ENCODE results near the gene DCLK1.
A peak's percentile ranks its signal among the peaks of the same experiment; 100 is the strongest.

The DCLK1 gene

GRCh38 chr13:35994131-35994966 lies 136.8 kb downstream of the DCLK1 start:
- in situ Hi-C loops (cut with HindIII; ENCODE audit: low sequenced_read_pairs) = no loop called here
- DNase-seq (ENCODE audit: low read depth) = peak; percentile 93

GRCh38 chr13:35993686-35994085 lies 137.5 kb downstream of the DCLK1 start:
- in situ Hi-C loops (cut with HindIII; ENCODE audit: low sequenced_read_pairs) = no loop called here
- H3K4me3 ChIP-seq (ENCODE audit: low read depth, low read length) = no peak overlapping the region
- DNase-seq (ENCODE audit: low read depth) = no peak
- no peak for TF ChIP-seq CTCF (IDR thresholded peaks at IDR 0.05; ENCODE audit: low read depth, low read length, missing control alignments)

More at GRCh38 chr13:35994131-35994966, 136.8 kb downstream of the DCLK1 start:
- no peak overlapping the region for H3K4me3 ChIP-seq (ENCODE audit: low read depth, low read length)
- TF ChIP-seq CTCF (IDR thresholded peaks at IDR 0.05; ENCODE audit: low read depth, low read length, missing control alignments) = no peak

GRCh38 chr13:35992964-35993363 lies 138.2 kb downstream of the DCLK1 start:
- in situ Hi-C loops (cut with HindIII; ENCODE audit: low sequenced_read_pairs) = no loop called here
- TF ChIP-seq CTCF (IDR thresholded peaks at IDR 0.05; ENCODE audit: low read depth, low read length, missing control alignments) = no peak

GRCh38 chr13:35990196-35990595 lies 141.0 kb downstream of the DCLK1 start:
- peak; percentile 10 for TF ChIP-seq CTCF (IDR thresholded peaks at IDR 0.05; ENCODE audit: low read depth, low read length, missing control alignments)
- in situ Hi-C loops (cut with HindIII; ENCODE audit: low sequenced_read_pairs) = no loop called here
- DNase-seq (ENCODE audit: low read depth) = no peak
- H3K4me3 ChIP-seq (ENCODE audit: low read depth, low read length) = no peak overlapping the region

More at GRCh38 chr13:35992964-35993363, 138.2 kb downstream of the DCLK1 start:
- H3K4me3 ChIP-seq (ENCODE audit: low read depth, low read length) = no peak overlapping the region
- DNase-seq (ENCODE audit: low read depth) = no peak

GRCh38 chr13:35988648-35989081 lies 142.5 kb downstream of the DCLK1 start:
- no peak overlapping the region for H3K4me3 ChIP-seq (ENCODE audit: low read depth, low read length)
- peak; percentile 78 for DNase-seq (ENCODE audit: low read depth)
- in situ Hi-C loops (cut with HindIII; ENCODE audit: low sequenced_read_pairs) = no loop called here
- TF ChIP-seq CTCF (IDR thresholded peaks at IDR 0.05; ENCODE audit: low read depth, low read length, missing control alignments) = no peak

- no peak for DNase-seq (ENCODE audit: low read depth)
- no peak for TF ChIP-seq CTCF (IDR thresholded peaks at IDR 0.05; ENCODE audit: low read depth, low read length, missing control alignments)
- H3K4me3 ChIP-seq (ENCODE audit: low read depth, low read length) = no peak overlapping the region
- in situ Hi-C loops (cut with HindIII; ENCODE audit: low sequenced_read_pairs) = no loop called here
Measured at GRCh38 chr13:35987572-35988513, 143.3 kb downstream of the DCLK1 start.
